CD4-positive, alpha-beta memory T cell (primary cell): ENCODE results near the gene BAG3. TPM values are rescaled to one million over a fixed set of nuclear protein-coding genes. Genes with fewer than 3 reads are reported as not detected.
A peak's percentile ranks its signal among the peaks of the same experiment; 100 is the strongest.

Experiments used
- CTCF ChIA-PET: fragments of 350-600 bp; sonication (Branson Sonifier 250); formaldehyde crosslinking; loops from one replicate; lab custom pipeline; 2021; ENCODE audit warnings: inconsistent platforms; ENCODE audit not compliant: partially characterized antibody; lab: Charles Lee
- POLR2A ChIA-PET: fragments of 350-600 bp; sonication (Branson Sonifier 250); formaldehyde crosslinking; loops from one replicate; lab custom pipeline; 2021; ENCODE audit not compliant: partially characterized antibody; lab: Charles Lee
- DNase-seq, 5 donors: peaks; one replicate each; pipeline versions ENCODE4 v3.0.0 to v3.0.0-alpha.2; 2020 to 2022; ENCODE audit warnings: mixed read lengths in 1 of 5
- H3K27ac ChIP-seq: one replicate; pipeline ENCODE4 v1.7.0; 2013; ENCODE audit warnings: low read depth, low read length
- H3K27me3 ChIP-seq: 2 replicates; pipeline ENCODE4 v1.7.0; 2013; ENCODE audit warnings: mild to moderate bottlenecking, low read length, moderate library complexity; ENCODE audit not compliant: insufficient read depth
- H3K36me3 ChIP-seq: 2 replicates; pipeline ENCODE4 v1.7.0; 2013; ENCODE audit warnings: mild to moderate bottlenecking, low read length, moderate library complexity; ENCODE audit not compliant: insufficient read depth
- H3K4me1 ChIP-seq: 2 replicates; pipeline ENCODE4 v1.7.0; 2013; ENCODE audit warnings: mild to moderate bottlenecking, low read length, moderate library complexity; ENCODE audit not compliant: insufficient read depth
- H3K4me3 ChIP-seq, 2 donors: one replicate each; pipeline ENCODE4 v1.7.0; 2013; ENCODE audit warnings: low read length in 2 of 2, mild to moderate bottlenecking in 1 of 2
- H3K9me3 ChIP-seq, 2 donors: one replicate each; pipeline ENCODE4 v1.7.0; 2013; ENCODE audit warnings: low read length in 2 of 2, control low read depth in 1 of 2; ENCODE audit not compliant: control insufficient read depth in 1 of 2
- H3K27ac Mint-ChIP-seq, 7 donors: one replicate each; pipeline ENCODE4 v1.8.0; 2020 to 2021; ENCODE audit warnings: mixed read lengths in 7 of 7, mild to moderate bottlenecking in 6 of 7, inconsistent platforms in 3 of 7, moderate library complexity in 3 of 7
- H3K27me3 Mint-ChIP-seq, 2 donors: one replicate each; pipeline ENCODE4 v1.8.0; 2020 to 2021; ENCODE audit warnings: mixed read lengths in 2 of 2
- H3K36me3 Mint-ChIP-seq, 2 donors: one replicate each; pipeline ENCODE4 v1.8.0; 2020 to 2021; ENCODE audit warnings: mixed read lengths in 2 of 2, inconsistent platforms in 1 of 2, mild to moderate bottlenecking in 1 of 2
- H3K4me1 Mint-ChIP-seq, 4 donors: one replicate each; pipeline ENCODE4 v1.8.0; 2020 to 2021; ENCODE audit warnings: mixed read lengths in 4 of 4, mild to moderate bottlenecking in 1 of 4
- H3K4me3 Mint-ChIP-seq, 8 donors: one replicate each; pipeline ENCODE4 v1.8.0; 2020 to 2021; ENCODE audit warnings: mixed read lengths in 8 of 8, mild to moderate bottlenecking in 7 of 8, moderate library complexity in 6 of 8, inconsistent platforms in 3 of 8
- H3K9me3 Mint-ChIP-seq, 8 donors: one replicate each; pipeline ENCODE4 v1.8.0; 2020 to 2021; ENCODE audit warnings: mixed read lengths in 8 of 8, mild to moderate bottlenecking in 5 of 8, inconsistent platforms in 3 of 8, moderate library complexity in 1 of 8
- intact Hi-C: fragments of 100-400 bp; cut with micrococcal nuclease; formaldehyde crosslinking; loops from one replicate; pipeline ENCODE4 v1.15.1; 2023
- polyA plus RNA-seq, 2 donors: library from polyadenylated mRNA; unstranded; fragments of 300-500 nt; fragmentation: Illumina TruSeq; gene quantifications; one replicate each; pipeline ENCODE4 v1.2.3, GENCODE V29; 2021
- total RNA-seq, 2 experiments: library from RNA; stranded (reverse); gene quantifications; one replicate each; pipeline ENCODE4 v1.2.3, GENCODE V29; 2021

The BAG3 gene
- total and polyA plus RNA-seq, 4 experiments from 2014 or later = 8.5 to 27.3 (median 21.2) TPM

- H3K9me3 Mint-ChIP-seq = no peaks in the 10 kb centered on the region
- Histone ChIP-seq H3K36me3 (peaks cover 10% of the 10 kb centered on the region), H3K9me3 (no peaks in the 10 kb centered on the region), H3K4me1 (peaks cover 34% of the 10 kb centered on the region), H3K27me3 (no peaks in the 10 kb centered on the region), H3K27ac (no peak overlapping the region), H3K4me3 (no peak overlapping the region)
- no peak for DNase-seq
- H3K27ac Mint-ChIP-seq = peak overlapping the region; percentile 71 to 91 (median 89)
- intact Hi-C loops = no loop called here
- H3K27me3 Mint-ChIP-seq = no peaks in the 10 kb centered on the region
- H3K36me3 Mint-ChIP-seq = peaks cover 16 to 29% of the 10 kb centered on the region in 2 donors
- peaks cover 33 to 78% (median 46%) of the 10 kb centered on the region in 4 donors for H3K4me1 Mint-ChIP-seq
- ChIA-PET POLR2A (no interaction called here), CTCF (no interaction called here)
- peak overlapping the region in 5 of 8 donors; percentile 7 to 62 (median 45) for H3K4me3 Mint-ChIP-seq
Observed at GRCh38 chr10:119665901-119666708, 14.9 kb downstream of the BAG3 start.

- DNase-seq = no peak
- CTCF ChIA-PET = no interaction called here
Observed at GRCh38 chr10:119666709-119667004, 15.5 kb downstream of the BAG3 start.

GRCh38 chr10:119667562-119668328 lies 16.6 kb downstream of the BAG3 start:
- no peak for DNase-seq
- ChIA-PET POLR2A (interaction anchor here (0.5 kb wide), 1 partner anchor 41 kb away, joined by 4 read pairs; no protein-coding TSS in a partner anchor), CTCF (interaction anchor here (1.9 kb wide), 2 partner anchors 15 to 19 kb away, joined by 5 to 7 read pairs; no protein-coding TSS in a partner anchor)
- H3K36me3 Mint-ChIP-seq = peaks cover 17 to 41% of the 10 kb centered on the region in 2 donors
- H3K27ac Mint-ChIP-seq = peak overlapping the region in 2 of 7 donors; percentile 71 to 77
- no peak overlapping the region for H3K4me3 Mint-ChIP-seq
- intact Hi-C loops = no loop called here
- no peaks in the 10 kb centered on the region for H3K27me3 Mint-ChIP-seq
- peaks cover 27% of the 10 kb centered on the region for H3K36me3 ChIP-seq
- no peak overlapping the region for H3K27ac ChIP-seq
- no peaks in the 10 kb centered on the region for H3K27me3 ChIP-seq
- H3K4me3 ChIP-seq = no peak overlapping the region
- peaks cover 24 to 64% (median 36%) of the 10 kb centered on the region in 4 donors for H3K4me1 Mint-ChIP-seq
- H3K9me3 ChIP-seq = no peaks in the 10 kb centered on the region
- no peaks in the 10 kb centered on the region for H3K9me3 Mint-ChIP-seq
- H3K4me1 ChIP-seq = peaks cover 30% of the 10 kb centered on the region

More at GRCh38 chr10:119666709-119667004, 15.5 kb downstream of the BAG3 start:
- intact Hi-C loops = no loop called here
- H3K9me3 Mint-ChIP-seq = no peaks in the 10 kb centered on the region
- H3K4me3 ChIP-seq = no peak overlapping the region
- POLR2A ChIA-PET = no interaction called here
- H3K27me3 ChIP-seq = no peaks in the 10 kb centered on the region
- H3K9me3 ChIP-seq = no peaks in the 10 kb centered on the region
- peak overlapping the region in 2 of 8 donors; percentile 47 to 54 for H3K4me3 Mint-ChIP-seq
- peaks cover 31 to 75% (median 44%) of the 10 kb centered on the region in 4 donors for H3K4me1 Mint-ChIP-seq
- H3K36me3 Mint-ChIP-seq = peaks cover 17 to 33% of the 10 kb centered on the region in 2 donors
- H3K36me3 ChIP-seq = peaks cover 16% of the 10 kb centered on the region
- H3K4me1 ChIP-seq = peaks cover 32% of the 10 kb centered on the region
- no peaks in the 10 kb centered on the region for H3K27me3 Mint-ChIP-seq
- no peak overlapping the region for H3K27ac ChIP-seq
- H3K27ac Mint-ChIP-seq = peak overlapping the region in 6 of 7 donors; percentile 13 to 89 (median 76)

- Histone ChIP-seq H3K27me3 (no peaks in the 10 kb centered on the region), H3K36me3 (peaks cover 34% of the 10 kb centered on the region), H3K4me3 (no peak overlapping the region), H3K9me3 (no peaks in the 10 kb centered on the region), H3K4me1 (peaks cover 24% of the 10 kb centered on the region), H3K27ac (no peak overlapping the region)
- intact Hi-C loops = no loop called here
- no peaks in the 10 kb centered on the region for H3K27me3 Mint-ChIP-seq
- CTCF ChIA-PET = interaction anchor here (1.9 kb wide), 2 partner anchors 15 to 19 kb away, joined by 5 to 7 read pairs; no protein-coding TSS in a partner anchor
- no peaks in the 10 kb centered on the region for H3K9me3 Mint-ChIP-seq
- peaks cover 25 to 63% (median 31%) of the 10 kb centered on the region in 4 donors for H3K4me1 Mint-ChIP-seq
- H3K27ac Mint-ChIP-seq = peak overlapping the region in 3 of 7 donors; percentile 27 to 78 (median 66)
- H3K36me3 Mint-ChIP-seq = peaks cover 24 to 48% of the 10 kb centered on the region in 2 donors
- DNase-seq = no peak
- no peak overlapping the region for H3K4me3 Mint-ChIP-seq
- POLR2A ChIA-PET = interaction anchor here (0.5 kb wide), 1 partner anchor 40 kb away, joined by 4 read pairs; no protein-coding TSS in a partner anchor
Observed at GRCh38 chr10:119668461-119668860, 17.3 kb downstream of the BAG3 start.

GRCh38 chr10:119669331-119669730 lies 18.2 kb downstream of the BAG3 start:
- CTCF ChIA-PET = interaction anchor here (1.9 kb wide), 2 partner anchors 14 to 18 kb away, joined by 5 to 7 read pairs; no protein-coding TSS in a partner anchor

GRCh38 chr10:119669975-119670640 lies 18.9 kb downstream of the BAG3 start:
- H3K27ac Mint-ChIP-seq = no peak overlapping the region
- no peak overlapping the region for H3K4me3 ChIP-seq
- H3K4me1 Mint-ChIP-seq = peaks cover 14 to 47% (median 17%) of the 10 kb centered on the region in 4 donors
- intact Hi-C loops = no loop called here
- H3K36me3 Mint-ChIP-seq = peaks cover 34 to 56% of the 10 kb centered on the region in 2 donors
- H3K27ac ChIP-seq = no peak overlapping the region
- no peaks in the 10 kb centered on the region for H3K27me3 ChIP-seq
- H3K9me3 ChIP-seq = no peaks in the 10 kb centered on the region
- peaks cover 10% of the 10 kb centered on the region for H3K4me1 ChIP-seq
- H3K27me3 Mint-ChIP-seq = no peaks in the 10 kb centered on the region
- no peaks in the 10 kb centered on the region for H3K9me3 Mint-ChIP-seq
- ChIA-PET POLR2A (interaction anchor here (1.3 kb wide), 1 partner anchor 19 kb away, joined by 3 read pairs; the partner anchor contains the start of gene BAG3), CTCF (interaction anchor here (1.3 to 1.5 kb wide), 2 partner anchors 12 to 16 kb away, joined by 6 to 7 read pairs; no protein-coding TSS in a partner anchor)
- no peak for DNase-seq
- no peak overlapping the region for H3K4me3 Mint-ChIP-seq
- peaks cover 46% of the 10 kb centered on the region for H3K36me3 ChIP-seq

More at GRCh38 chr10:119669331-119669730, 18.2 kb downstream of the BAG3 start:
- H3K9me3 ChIP-seq = no peaks in the 10 kb centered on the region
- DNase-seq = no peak
- no peaks in the 10 kb centered on the region for H3K9me3 Mint-ChIP-seq
- H3K4me1 Mint-ChIP-seq = peaks cover 16 to 54% (median 22%) of the 10 kb centered on the region in 4 donors
- H3K4me3 ChIP-seq = no peak overlapping the region
- H3K27me3 ChIP-seq = no peaks in the 10 kb centered on the region
- H3K4me3 Mint-ChIP-seq = no peak overlapping the region
- POLR2A ChIA-PET = no interaction called here
- H3K36me3 ChIP-seq = peaks cover 42% of the 10 kb centered on the region
- peak overlapping the region in 3 of 7 donors; percentile 19 to 86 (median 56) for H3K27ac Mint-ChIP-seq
- no peaks in the 10 kb centered on the region for H3K27me3 Mint-ChIP-seq
- intact Hi-C loops = no loop called here
- peaks cover 15% of the 10 kb centered on the region for H3K4me1 ChIP-seq
- no peak overlapping the region for H3K27ac ChIP-seq
- H3K36me3 Mint-ChIP-seq = peaks cover 32 to 53% of the 10 kb centered on the region in 2 donors
